ENCODE data around the gene F8.
A peak's percentile ranks its signal among the peaks of the same experiment; 100 is the strongest.
"Not testable (repeated sequence)": the region's sequence is repeated elsewhere in the genome, so short reads cannot be mapped to it uniquely, and the experiment has no call there.

The F8 gene

DNA sequence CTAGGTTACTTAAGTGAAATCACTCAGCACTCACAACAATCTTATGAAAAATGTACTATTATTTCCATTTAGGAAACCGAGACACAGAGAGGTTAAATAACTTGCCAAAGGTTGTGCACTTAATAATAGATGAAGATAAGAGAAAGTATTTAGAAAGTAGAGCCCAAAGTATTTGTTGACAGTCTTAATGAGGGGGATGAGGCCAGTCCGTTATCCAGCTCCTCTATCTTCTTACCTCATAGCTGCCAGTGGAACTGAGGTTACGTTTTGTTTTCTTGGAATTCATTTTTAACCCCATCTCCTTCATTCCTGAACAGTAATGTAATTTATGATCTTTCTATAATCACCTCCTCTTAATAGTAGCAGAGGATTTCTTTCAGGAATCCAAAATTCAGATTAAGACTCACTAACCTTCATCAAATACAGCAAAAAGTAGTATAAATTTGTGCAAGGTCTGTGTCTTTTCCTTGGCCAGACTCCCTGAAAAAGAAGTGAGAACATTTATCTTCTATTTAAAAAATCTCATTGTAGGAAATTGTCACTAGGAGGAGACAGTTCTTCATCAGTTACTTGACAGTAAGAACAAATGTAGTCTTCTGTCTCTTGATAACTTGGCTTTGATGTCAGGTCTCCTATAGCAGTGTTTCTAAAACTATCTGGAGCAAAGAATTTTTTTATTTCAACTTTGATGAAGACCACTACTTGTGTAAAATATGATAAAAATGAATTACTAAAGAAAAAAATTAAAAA, 35.5 kb downstream of the F8 start:
- DNase-seq (ENCODE audit: low read depth in 2 of 2) = no peak

DNA sequence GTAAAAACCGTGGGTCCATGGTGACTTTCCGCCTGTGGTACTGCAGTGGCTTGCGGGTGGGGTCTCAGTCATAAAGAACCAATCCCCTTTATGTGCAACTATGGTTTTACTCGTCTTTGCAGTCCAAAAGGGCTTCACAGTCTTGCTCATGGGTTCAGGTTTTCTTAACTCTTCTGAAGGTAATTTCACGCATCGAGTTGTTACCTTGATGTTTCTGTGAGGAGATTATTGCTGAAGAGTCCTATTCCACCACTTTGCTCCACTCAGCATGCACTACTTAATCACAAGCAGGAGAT, 41.5 kb downstream of the F8 start:
- no peak for DNase-seq (ENCODE audit: low read depth in 2 of 2)

DNA sequence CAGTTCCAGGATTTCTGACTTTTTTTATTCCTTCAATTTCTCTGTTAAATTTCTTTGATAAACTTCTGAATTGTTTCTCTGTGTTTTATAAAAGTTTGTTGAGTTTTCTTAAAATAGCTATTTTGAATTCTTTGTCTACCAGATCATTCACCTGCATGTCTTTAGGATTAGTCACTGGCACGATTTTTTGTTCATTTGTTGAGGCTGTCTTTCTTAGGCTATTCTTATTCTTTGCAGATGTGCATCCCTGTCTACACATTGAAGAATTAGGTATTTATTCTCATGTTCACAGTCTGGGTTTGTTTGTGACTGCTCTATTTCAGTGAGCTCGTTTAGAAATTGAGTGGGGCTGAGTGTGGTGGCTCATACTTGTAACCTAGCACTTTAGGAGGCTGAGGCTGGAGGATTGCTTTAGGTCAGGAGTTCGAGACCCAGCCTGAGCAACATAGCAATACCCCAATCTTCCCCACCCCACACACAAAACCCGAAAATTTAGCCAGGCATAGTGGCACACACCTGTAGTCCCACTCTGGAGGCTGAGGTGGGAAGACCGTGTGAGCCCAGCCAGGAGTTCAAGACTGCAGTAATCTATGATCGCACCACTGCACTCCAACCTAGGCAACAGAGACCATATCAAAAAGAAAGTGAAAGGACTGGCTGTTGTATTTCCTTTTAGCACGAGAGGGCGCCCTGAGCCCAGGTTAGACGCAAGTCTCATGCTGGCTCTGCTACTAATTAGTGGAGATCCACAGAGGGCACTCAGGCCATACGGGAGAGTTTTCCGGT, 42.0 kb downstream of the F8 start:
- peak; percentile 48 to 70 for DNase-seq (ENCODE audit: low read depth in 2 of 2)

DNA sequence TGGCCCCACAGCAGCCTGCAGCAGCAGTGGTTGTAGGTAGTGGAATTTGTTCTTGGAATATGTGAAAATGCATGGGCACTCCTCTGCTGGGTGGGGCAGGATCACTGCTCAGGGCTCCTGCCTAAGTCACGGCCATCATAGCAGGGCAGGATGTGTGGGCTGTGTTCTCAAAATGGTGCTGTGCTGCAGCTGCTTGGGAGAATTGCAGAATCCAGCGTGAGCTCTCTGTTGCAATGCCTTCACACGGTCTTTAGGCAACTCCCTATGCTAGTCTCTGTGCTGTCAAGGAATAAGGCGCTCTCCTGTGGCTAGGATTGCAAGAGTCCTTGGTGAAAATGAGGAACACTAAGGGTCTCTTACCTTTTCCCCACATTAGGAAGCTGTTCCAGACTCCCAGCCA, 42.9 kb downstream of the F8 start:
- no peak for DNase-seq (ENCODE audit: low read depth in 2 of 2)

DNA sequence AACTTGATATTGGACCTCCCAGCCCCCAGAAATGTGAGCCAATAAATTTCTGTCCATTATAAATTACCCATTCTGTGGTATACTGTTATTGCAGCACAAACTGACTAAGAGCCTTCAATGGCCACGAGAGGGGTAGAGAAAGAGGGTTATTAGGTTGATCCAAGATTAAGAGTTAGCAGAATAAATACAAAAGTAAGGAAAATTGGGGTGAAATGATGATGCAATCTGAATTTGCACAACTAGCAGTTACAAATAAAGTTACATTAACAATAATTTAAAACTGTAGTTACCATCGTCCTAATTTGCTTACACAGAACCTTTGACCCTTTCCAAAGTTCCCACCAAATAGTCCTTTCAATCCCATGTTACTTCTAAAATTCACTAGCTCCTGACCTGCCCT, 54.2 kb downstream of the F8 start:
- DNase-seq (ENCODE audit: low read depth in 2 of 2) = no peak

DNA sequence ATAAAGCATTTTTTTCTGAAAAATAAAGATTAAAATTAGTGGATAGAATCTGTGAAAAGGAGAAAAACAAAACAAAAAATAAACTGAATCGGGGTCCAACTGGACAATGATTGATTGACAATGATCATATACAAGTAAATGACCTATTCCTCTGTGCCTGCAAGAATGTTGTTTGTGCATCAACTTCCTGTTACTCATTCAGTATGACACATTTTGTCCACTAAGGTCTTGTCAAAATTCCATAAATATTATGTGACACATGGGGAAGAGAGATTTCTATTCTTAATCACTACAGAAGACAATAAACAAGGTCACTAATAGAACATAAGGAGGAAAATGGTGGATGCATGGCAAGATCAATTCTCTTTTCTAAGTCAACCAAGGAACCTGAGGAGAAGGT, 54.9 kb downstream of the F8 start:
- no peak for DNase-seq (ENCODE audit: low read depth in 2 of 2)

DNA sequence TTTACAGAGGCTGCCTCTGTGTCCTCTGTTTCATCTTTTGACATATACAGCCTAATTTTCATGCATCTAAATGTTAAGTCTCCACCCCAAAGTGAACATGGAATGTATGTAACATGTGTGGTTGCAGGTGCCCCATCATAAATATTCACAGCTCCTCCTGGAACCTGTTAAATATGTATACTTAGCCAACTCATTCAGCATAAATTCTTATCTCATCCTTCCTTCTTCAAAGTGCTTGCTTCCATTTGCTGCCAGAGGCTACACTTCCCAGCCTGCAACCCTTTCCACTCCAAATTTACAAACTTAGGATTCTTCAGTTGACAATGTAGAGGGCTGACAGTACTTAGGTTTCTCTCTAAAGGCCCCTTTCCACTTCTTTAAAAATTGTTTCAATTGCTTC, 60.6 kb downstream of the F8 start:
- DNase-seq (ENCODE audit: low read depth in 2 of 2) = no peak

DNA sequence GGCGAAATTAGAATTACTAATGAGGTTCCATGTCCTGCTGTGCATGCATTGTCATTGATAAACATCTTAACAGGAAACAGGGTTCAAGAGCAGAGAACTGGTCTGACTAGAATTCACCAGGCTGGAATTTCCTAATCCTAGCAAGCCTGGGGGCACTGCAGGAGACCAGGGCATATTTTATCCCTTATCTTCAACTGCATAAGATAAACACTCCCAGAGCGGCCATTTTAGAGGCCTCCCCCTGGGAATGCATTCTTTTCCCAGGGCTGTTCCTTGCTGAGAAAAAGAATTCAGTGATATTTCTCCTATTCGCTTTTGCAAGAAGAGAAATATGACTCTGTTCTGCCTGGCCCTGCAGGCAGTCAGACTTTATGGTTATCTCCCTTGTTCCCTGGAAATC, 66.7 kb downstream of the F8 start:
- DNase-seq (ENCODE audit: low read depth in 2 of 2) = not testable (repeated sequence)

DNA sequence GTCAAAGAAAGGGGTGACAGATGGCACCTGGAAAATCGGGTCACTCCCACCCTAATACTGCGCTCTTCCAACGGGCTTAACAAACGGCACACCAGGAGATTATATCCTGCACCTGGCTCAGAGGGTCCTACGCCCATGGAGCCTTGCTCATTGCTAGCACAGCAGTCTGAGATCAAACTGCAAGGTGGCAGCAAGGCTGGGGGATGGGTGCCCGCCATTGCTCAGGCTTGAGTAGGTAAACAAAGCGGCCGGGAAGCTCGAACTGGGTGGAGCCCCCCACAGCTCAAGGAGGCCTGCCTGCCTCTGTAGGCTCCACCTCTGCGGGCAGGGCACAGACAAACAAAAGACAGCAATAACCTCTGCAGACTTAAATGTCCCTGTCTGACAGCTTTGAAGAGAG, 83.3 kb downstream of the F8 start:
- not testable (repeated sequence) for DNase-seq (ENCODE audit: low read depth in 2 of 2)

DNA sequence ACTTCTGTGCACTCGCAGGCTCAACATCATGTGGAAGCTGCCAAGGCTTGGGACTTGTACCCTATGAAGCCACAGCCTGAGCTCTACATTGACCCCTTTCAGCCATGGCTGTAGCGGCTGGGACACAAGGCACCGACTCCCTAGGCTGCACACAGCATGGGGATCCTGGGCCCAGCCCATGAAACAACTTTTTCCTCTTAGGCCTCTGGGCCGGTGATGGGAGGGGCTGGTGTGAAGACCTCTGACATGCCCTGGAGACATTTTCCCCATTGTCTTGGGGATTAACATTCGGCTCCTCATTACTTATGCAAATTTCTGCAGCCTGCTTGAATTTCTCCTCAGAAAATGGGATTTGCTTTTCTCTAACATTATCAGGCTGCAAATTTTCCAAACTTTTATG, 97.8 kb downstream of the F8 start:
- not testable (repeated sequence) for DNase-seq (ENCODE audit: low read depth in 2 of 2)

DNA sequence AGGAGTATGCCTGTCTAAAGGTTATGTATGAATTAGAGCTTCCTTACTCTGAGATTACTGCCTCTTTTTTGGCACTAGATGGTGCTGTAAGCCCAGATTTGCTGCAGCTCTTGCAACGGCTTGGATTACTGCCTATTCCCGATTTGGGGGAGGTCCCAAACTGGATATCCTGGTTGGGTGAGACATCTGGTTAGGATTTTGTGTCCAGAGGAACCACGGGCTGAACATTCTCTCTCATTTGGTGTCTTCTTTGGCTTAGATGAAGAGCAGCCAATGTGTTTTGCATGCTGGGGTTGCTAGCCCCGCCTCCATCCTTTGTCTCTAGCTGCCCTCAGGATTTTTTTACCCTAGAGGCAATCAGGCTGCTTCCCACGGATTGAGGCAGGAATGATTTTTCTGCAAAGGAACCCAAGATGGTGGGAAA, 104.5 kb downstream of the F8 start:
- DNase-seq (ENCODE audit: low read depth in 2 of 2) = peak; percentile 0 to 1

DNA sequence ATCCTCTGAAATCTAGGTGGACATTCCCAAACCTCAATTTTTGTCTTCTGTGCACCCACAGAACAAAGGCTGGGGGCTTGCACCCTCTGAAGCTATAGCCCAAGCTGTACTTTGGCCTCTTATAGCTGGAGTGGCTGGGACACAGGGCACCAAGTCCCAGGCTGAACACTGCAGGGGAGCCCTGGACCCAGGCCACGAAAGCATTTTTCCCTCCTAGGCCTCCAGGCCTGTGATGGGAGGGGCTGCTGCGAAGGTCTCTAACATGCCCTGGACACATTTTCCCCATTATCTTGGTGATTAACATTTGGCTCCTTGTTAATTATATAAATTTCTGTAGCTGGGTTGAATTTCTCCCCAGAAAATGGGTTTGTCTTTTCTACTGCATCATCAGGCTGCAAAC, 108.5 kb downstream of the F8 start:
- DNase-seq (ENCODE audit: low read depth in 2 of 2) = no peak

DNA sequence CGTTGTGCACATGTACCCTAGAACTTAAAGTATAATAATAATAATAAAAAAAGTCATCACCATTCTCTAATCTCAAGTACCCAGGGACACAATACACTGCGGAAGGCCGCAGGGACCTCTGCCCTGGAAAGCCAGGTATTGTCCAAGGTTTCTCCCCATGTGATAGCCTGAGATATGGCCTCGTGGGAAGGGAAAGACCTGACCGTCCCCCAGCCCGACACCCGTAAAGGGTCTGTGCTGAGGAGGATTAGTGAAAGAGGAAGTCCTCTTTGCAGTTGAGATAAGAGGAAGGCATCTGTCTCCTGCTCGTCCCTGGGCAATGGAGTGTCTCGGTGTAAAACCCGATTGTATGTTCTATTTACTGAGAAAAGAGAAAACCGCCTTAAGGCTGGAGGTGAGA, 112.0 kb downstream of the F8 start:
- not testable (repeated sequence) for DNase-seq (ENCODE audit: low read depth in 2 of 2)

DNA sequence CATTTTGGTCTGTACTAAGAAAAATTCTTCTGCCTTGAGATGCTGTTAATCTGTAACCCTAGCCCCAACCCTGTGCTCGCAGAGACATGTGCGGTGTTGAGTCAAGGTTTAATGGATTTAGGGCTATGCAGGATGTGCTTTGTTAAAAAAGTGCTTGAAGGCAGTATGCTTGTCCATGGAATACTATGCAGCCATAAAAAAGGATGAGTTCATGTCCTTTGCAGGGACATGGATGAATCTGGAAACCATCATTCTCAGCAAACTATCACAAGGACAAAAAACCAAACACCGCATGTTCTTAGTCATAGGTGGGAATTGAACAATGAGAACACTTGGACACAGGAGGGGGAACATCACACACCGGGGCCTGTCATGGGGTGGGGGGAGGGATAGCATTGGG, 112.5 kb downstream of the F8 start:
- DNase-seq (ENCODE audit: low read depth in 2 of 2) = not testable (repeated sequence)

DNA sequence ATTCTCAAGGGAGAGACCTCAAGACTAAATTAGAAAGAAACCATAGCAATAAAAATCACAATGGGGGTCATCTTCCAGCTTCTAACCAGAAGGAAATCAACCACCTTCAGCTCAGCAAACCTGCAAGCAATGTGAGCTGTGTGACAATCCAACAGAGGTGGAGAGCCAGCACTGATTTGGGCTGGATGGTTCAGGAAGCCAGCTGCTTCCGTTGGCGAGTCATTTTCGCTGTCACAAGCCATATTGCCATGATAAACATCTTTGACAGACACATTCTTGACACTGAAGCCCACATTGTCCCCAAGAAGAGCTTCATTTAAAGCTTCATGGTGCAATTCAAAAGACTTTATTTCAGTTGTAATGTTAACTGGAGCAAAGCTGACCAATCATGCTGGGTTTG, 113.7 kb downstream of the F8 start:
- no peak for DNase-seq (ENCODE audit: low read depth in 2 of 2)

DNA sequence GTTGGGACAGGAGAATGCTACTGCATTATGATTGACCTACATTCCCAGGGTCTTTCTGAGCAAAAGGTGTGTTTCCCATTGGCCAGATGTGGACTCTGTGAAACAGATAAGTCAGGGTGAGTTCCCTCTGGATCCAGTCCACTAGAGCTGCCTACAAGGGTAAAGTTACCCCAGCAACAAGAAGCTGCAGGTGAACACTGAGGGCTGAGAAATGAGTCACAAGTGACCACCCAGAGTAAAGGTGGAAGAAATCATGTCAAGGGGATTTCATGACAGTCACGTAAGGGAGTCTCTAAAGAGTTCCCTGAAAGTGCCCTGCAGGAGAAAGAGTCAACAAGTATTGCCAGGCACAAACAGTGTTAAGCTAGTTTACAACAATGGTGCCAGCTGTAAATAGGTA, 120.1 kb downstream of the F8 start:
- DNase-seq (ENCODE audit: low read depth in 2 of 2) = no peak

DNA sequence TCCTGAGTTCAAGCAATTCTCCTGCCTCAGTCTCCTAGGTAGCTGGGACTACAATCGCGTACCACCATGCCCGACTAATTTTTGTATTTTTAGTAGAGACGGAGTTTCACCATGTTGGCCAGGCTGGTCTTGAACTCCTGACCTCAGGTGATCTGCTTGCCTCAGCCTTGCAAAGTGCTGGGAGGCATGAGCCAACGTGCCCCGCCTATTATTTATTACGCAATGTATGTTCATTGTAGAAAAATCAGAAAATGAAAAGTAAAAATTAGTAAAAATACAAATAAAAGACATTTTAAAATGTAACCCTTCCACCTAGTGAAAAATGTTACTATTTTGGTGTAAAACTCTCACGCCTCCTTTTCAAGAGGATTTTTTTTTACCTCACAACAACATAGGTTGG, 122.2 kb downstream of the F8 start:
- DNase-seq (ENCODE audit: low read depth in 2 of 2) = no peak

DNA sequence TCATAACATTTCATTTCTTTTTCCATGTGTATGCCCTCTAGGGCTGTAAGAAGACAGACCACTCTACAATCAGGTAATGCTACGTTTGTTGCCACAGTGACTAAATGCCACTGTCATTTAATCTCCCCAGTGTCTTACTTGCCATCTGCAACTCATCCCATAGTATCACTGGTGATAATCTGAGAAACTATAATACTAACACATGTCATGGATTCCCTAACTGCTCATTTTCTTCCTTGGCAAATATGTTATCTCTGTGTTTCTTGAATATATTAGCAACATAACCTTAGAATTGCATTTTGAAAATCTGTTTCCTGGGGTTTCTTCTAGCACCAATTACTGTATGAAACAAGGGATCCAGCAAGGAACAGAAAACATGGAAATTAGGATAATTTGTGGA, 130.2 kb downstream of the F8 start:
- DNase-seq (ENCODE audit: low read depth in 2 of 2) = no peak

DNA sequence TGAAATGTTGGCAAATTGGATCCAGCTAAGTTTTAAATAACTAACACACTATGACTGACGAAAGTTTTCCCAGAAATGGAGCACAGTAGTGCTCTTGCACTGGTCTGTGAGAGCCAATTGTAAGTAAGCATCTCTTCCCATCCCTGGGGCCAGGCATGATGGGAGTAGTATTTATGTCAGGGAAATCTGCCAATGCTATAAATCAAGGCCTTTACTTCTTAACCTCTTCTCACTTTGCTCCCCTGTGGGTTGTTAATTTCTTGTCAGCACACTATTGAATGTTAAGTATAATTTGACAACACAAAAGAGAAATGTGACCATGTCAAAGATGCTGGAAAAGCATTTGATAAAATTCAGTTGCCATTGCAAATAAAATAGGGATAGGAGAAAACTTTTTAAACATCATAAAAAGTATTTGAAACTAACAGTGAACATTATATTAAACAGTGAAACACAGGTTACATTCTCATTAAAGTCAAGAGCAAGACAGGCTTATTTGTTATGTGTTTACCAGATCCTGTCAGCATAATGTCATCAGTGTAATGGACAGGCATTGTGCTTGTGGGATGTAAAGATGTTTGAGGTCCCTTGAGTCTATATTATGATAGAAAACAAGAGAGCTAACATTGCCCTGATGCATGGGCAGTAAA, 131.4 kb downstream of the F8 start:
- no peak for DNase-seq (ENCODE audit: low read depth in 2 of 2)

DNA sequence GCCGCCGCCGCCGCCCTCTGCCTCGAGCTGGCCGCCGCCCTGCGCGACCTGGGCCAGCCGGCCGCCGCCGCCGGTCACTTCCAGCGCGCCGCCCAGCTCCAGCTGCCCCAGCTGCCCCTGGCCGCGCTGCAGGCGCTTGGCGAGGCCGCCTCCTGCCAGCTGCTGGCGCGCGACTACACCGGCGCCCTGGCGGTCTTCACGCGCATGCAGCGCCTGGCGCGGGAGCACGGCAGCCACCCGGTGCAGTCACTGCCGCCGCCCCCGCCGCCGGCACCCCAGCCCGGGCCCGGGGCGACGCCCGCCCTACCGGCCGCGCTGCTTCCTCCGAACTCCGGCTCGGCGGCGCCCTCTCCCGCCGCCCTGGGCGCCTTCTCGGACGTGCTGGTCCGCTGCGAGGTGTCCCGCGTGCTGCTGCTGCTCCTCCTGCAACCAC, 135.7 kb downstream of the F8 start:
- DNase-seq (ENCODE audit: low read depth in 2 of 2) = not testable (repeated sequence)

DNA sequence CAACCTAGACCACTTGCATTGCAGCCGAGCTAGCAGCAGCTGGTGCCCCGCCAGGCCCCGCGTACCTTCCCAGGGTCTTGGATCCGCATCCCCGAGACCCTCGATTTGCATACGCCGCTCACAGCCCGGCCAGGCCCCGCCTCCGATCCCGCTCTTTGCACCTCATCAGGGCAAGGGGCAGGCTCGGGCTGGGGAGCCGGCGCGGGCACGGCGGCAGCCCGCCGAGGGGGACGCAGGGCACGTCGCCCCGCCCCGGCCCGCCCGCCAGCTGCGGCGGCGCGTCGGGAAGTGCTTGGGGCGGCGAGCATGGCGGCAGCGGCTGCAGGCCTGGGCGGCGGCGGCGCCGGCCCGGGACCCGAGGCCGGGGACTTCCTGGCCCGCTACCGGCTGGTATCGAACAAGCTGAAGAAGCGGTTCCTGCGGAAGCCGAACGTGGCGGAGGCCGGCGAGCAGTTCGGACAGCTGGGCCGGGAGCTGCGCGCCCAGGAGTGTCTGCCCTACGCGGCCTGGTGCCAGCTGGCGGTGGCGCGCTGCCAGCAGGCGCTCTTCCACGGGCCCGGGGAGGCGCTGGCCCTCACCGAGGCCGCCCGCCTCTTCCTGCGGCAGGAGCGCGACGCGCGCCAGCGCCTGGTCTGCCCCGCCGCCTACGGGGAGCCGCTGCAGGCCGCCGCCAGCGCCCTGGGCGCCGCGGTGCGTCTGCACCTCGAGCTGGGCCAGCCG, 136.3 kb downstream of the F8 start, which contains the start of gene F8A1:
Gene F8A1, plus strand, starts transcription at position 287 of the 720 bp plus-strand sequence. Its CDS starts 20 bp downstream, at position 307.
- DNase-seq (ENCODE audit: low read depth in 2 of 2) = peak; percentile 14 to 42

DNA sequence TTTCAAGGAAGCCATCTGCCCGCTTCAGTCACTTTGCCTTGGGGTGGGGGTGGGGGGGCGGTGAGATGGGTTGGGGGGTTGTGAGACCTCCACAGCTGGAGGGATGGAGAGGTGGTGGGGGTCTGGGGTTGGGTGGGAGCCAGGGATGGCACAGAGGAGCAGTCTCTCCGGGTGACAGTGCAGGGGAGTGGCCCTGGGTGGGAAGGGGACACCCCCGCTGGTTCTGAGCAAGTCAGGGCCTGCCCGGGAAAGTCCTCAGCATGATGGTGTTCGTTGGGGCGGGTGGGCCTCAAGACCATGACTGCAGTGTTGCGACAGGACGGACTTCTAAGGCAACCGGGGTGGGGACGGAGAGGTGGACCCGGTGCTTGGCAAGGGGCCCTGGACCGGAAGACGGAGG, 137.0 kb downstream of the F8 start:
- DNase-seq (ENCODE audit: low read depth in 2 of 2) = not testable (repeated sequence)
